ENCODE results near the gene ANKRD23.

ANKRD23 gene

GRCh38 chr2:96877042-96877451 lies 33.2 kb upstream of the ANKRD23 start:
- H3K4me3 ChIP-seq (ENCODE audit: low read depth, low read length) = no peak overlapping the region
- DNase-seq (ENCODE audit: low read depth) = no peak
- TF ChIP-seq, protein P1, sequence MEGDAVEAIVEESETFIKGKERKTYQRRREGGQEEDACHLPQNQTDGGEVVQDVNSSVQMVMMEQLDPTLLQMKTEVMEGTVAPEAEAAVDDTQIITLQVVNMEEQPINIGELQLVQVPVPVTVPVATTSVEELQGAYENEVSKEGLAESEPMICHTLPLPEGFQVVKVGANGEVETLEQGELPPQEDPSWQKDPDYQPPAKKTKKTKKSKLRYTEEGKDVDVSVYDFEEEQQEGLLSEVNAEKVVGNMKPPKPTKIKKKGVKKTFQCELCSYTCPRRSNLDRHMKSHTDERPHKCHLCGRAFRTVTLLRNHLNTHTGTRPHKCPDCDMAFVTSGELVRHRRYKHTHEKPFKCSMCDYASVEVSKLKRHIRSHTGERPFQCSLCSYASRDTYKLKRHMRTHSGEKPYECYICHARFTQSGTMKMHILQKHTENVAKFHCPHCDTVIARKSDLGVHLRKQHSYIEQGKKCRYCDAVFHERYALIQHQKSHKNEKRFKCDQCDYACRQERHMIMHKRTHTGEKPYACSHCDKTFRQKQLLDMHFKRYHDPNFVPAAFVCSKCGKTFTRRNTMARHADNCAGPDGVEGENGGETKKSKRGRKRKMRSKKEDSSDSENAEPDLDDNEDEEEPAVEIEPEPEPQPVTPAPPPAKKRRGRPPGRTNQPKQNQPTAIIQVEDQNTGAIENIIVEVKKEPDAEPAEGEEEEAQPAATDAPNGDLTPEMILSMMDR (IDR thresholded peaks at IDR 0.05; ENCODE audit: low read depth, low read length, missing control alignments) = no peak

GRCh38 chr2:96876269-96877041 lies 32.6 kb upstream of the ANKRD23 start:
- no peak for DNase-seq (ENCODE audit: low read depth)
- H3K4me3 ChIP-seq (ENCODE audit: low read depth, low read length) = no peak overlapping the region
- TF ChIP-seq, protein P1 (IDR thresholded peaks at IDR 0.05; ENCODE audit: low read depth, low read length, missing control alignments) = no peak

DNA sequence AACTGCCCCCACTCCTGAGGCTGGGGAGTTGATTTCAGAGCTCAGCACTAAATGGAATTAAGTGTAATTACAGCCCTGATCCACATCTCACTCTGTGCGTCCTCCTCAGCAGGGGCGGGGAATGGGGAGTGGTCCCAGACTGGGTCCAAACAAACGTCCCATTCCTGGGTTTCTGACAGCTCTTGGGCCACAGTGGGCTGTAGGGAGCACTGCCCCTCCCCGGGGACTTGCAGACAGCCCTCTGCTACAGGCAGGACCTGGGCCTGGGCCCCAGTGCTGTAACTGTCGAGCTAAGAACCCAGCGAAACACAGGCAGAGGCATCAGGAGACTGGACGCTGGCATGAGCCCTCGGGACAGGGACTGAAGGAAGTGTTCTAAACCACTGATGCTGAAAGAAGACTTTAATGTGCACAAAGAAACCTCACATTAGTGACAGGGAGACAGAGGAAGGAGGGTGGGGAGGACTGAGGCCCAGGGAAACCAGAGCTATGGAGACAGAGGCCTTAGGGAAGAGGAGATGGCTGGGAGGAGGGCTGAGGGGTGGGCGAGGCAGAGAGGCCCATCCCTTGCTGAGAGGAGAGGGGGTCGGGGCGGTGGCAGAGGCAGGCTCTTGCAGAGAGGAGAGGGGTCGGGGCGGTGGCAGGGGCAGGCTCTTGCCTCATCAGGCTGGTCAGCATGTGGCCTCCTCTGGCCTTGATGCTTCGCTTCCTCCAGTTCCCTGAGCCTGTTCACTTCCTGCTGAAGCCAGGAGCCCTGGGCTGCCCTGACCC lies 31.9 kb upstream of the ANKRD23 start:
- H3K4me3 ChIP-seq (ENCODE audit: low read depth, low read length) = no peak overlapping the region
- TF ChIP-seq, protein P1 (IDR thresholded peaks at IDR 0.05; ENCODE audit: low read depth, low read length, missing control alignments) = no peak
- DNase-seq (ENCODE audit: low read depth) = no peak

- no peak overlapping the region for H3K4me3 ChIP-seq (ENCODE audit: low read depth, low read length)
- TF ChIP-seq, protein P1 (IDR thresholded peaks at IDR 0.05; ENCODE audit: low read depth, low read length, missing control alignments) = no peak
- no peak for DNase-seq (ENCODE audit: low read depth)
These were observed 30.5 kb upstream of the ANKRD23 start for GRCh38 chr2:96874198-96874831.

- TF ChIP-seq, protein P1 (IDR thresholded peaks at IDR 0.05; ENCODE audit: low read depth, low read length, missing control alignments) = no peak
- DNase-seq (ENCODE audit: low read depth) = no peak
- no peak overlapping the region for H3K4me3 ChIP-seq (ENCODE audit: low read depth, low read length)
These were observed 29.9 kb upstream of the ANKRD23 start for GRCh38 chr2:96873651-96874096.

GRCh38 chr2:96872591-96873349 lies 28.9 kb upstream of the ANKRD23 start:
- no peak overlapping the region for H3K4me3 ChIP-seq (ENCODE audit: low read depth, low read length)
- TF ChIP-seq, protein P1 (IDR thresholded peaks at IDR 0.05; ENCODE audit: low read depth, low read length, missing control alignments) = no peak
- no peak for DNase-seq (ENCODE audit: low read depth)
